ENCODE measurements around the gene XDH.

XDH gene

DNA sequence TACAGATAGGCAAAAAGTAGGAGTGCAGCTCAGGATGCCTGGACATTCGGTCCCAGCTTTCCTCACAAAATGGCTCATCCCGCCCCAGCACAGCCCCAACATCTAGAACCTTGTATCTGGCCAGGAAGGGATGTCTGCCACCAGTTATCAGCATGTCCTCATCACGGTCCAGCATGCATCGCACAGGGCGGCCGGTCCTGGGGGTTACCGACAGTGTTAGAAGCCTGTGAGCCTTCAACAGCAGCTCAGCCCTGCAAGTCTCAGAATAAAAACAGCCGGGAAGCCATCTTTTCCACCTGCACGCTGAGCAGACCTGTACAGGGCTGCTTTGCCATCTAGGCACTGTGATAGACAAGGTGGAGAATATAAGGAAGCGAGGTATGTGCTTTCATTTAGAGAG, 49.2 kb downstream of the XDH start:
- DNase-seq (ENCODE audit: low spot score) = no peak

- no peak for DNase-seq (ENCODE audit: low spot score)
These were observed 50.4 kb downstream of the XDH start for GRCh38 chr2:31363956-31364750.

DNA sequence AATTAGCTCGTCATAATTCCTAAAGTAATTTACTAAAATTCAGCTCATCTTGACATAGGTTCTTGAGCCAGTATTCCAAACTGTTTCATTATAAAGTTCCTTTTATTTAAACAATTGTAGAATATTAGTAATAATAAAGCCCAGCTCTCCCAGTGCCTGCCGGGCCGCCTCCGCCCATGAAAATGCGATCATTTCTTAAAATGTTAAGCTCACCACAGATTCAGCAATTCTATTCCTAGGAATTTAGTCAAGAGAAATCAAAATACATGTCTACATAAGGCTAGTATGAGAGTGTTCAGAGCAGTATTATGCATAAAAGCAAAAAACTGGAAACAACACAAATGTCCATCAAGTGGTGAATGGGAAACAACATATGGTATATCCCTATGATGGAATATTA, 52.0 kb downstream of the XDH start:
- no peak for DNase-seq (ENCODE audit: low spot score)

- no peak for DNase-seq (ENCODE audit: low spot score)
These were observed 55.3 kb downstream of the XDH start for GRCh38 chr2:31359229-31359628.

- DNase-seq (ENCODE audit: low spot score) = no peak
These were observed 59.7 kb downstream of the XDH start for GRCh38 chr2:31354837-31355236.

GRCh38 chr2:31353179-31353578, 61.4 kb downstream of the XDH start:
- DNase-seq (ENCODE audit: low spot score) = no peak

DNA sequence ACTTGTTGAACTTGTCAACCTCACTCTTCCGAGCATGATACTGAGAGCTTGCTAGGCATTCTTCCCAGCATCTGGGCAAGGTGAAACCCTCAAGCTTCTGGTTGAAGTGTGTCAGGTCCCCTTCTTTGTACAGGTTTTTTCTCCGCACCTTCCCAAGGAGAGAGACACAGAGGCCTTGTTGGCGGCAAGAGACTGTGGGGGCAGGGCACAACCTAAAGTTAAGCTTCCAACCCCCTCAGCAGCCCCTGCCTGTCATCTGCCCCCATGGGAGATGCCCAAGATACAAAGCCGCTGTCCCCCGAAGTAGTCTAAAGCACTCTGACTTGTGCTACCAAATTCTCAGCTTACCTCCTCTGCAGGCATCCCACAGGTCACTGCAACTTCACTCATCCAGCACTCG, 64.9 kb downstream of the XDH start:
- DNase-seq (ENCODE audit: low spot score) = no peak

GRCh38 chr2:31349160-31349559, 65.4 kb downstream of the XDH start:
- no peak for DNase-seq (ENCODE audit: low spot score)

DNA sequence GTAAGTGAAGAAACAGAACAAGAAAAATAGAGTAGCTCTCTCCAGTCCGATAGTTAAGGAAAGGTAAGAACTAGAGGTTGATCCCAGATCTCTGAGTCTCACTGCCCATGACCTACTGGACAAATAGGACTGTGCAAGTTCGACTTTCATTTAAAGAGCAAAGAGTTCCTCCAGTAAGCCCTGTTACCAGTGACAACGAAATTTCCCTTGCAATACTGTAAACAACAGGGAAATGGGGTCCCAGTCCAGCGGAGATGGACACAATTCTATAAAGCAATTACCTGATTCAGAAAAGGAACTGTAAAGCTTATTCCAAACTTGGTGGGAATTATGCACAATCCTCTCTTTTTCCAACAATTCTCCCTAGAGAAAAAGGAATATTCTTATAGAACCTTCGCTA, 65.9 kb downstream of the XDH start:
- DNase-seq (ENCODE audit: low spot score) = no peak

DNA sequence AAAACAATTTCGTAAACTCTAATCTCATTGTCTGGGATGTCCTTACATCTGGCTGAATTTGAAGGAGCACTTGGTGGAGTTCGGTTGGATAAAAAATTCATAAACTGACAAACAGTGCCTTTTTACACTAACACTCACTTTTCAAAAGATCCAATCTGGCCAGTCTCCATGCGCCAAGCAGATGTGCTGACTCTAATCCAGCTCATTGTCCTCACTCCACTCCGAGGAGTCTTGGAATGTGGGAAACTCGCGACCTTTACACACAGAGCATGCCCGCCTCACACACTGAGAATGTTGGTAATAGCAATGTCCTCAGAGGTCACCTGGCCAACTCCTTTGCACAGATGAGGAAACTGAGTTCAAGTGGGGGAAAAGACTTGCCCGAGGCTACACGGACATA, 66.8 kb downstream of the XDH start:
- DNase-seq (ENCODE audit: low spot score) = no peak

- DNase-seq (ENCODE audit: low spot score) = no peak
These were observed 67.2 kb downstream of the XDH start for GRCh38 chr2:31347319-31347718.

DNA sequence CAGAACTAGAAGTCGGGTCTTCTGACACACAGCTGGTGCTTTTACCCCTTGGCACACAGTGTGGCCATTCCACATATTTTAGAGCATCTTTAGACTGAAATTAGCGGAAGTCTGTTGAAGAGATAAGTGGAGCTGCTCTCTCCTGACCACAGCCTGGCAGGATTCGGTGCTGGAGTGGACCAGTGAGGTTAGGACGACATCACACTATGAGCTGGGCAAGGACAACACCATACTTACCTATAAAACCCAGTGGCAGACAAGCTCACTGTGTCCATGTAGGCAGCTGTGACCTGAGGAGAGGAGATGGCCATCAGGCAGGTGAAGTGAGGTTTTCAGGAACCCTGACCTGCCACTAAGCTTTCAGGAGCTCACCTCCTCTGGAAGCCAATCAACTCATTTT, 70.1 kb downstream of the XDH start:
- no peak for DNase-seq (ENCODE audit: low spot score)

- no peak for DNase-seq (ENCODE audit: low spot score)
These were observed 73.2 kb downstream of the XDH start for GRCh38 chr2:31341351-31341750.

- DNase-seq (ENCODE audit: low spot score) = no peak
These were observed 74.8 kb downstream of the XDH start for GRCh38 chr2:31339696-31340095.

DNA sequence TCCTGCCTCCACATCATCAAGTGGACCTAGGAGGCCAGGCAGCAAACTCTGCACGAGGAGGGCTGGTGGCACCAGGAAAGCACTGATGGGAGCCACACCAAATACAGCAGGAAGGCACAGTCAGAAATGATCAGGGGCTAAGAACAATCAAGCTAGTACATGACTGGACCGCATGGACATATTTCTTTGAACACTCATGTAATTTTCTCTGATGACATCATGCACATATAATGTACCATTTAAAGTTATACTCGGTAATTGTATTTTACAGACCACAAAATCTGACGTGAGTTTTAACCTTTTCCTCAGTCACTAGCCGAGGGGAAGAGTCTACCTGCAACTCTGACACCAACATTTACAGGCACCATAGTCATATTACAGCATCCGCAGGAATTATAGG, 76.7 kb downstream of the XDH start:
- no peak for DNase-seq (ENCODE audit: low spot score)

- no peak for DNase-seq (ENCODE audit: low spot score)
These were observed 77.3 kb downstream of the XDH start for GRCh38 chr2:31337197-31337596.

DNA sequence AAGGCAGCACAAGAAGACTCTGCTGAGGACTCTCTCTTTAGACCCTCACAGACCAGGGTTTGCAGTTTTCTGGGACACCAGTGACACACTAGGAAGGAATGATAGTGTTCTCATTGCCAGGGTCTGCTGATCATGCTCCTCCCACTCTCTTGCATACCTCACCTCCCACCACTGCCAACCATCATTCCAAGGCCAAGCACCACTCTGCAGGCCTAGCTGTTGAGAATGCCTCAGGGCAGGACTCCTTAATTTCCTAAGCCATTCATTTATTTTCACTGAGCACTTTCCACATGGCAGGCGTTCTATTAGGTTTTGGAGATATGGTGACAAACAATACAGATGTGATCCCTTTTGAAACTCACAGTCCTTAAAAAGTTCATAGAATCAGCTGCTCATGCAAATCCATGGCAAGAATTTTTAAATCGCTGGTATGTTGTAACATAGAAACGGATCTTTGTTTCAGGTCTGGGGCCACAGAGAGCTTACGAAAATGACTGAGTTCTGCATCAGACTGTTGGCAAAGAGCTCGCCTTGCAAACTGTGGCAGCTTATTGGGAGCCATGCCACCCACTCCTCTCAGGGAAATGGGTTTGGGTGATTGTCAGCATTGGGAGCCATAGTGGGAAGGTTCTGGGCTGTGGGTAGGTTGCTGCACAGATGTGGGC, 78.5 kb downstream of the XDH start:
- DNase-seq (ENCODE audit: low spot score) = no peak

- DNase-seq (ENCODE audit: low spot score) = no peak
These were observed 80.1 kb downstream of the XDH start for GRCh38 chr2:31334311-31335026.

- DNase-seq (ENCODE audit: low spot score) = peak; percentile 56
These were observed 80.9 kb downstream of the XDH start for GRCh38 chr2:31333527-31334183.

- DNase-seq (ENCODE audit: low spot score) = no peak
These were observed 81.5 kb downstream of the XDH start for GRCh38 chr2:31333046-31333445.

GRCh38 chr2:31332521-31332920, 82.0 kb downstream of the XDH start:
- DNase-seq (ENCODE audit: low spot score) = no peak

DNA sequence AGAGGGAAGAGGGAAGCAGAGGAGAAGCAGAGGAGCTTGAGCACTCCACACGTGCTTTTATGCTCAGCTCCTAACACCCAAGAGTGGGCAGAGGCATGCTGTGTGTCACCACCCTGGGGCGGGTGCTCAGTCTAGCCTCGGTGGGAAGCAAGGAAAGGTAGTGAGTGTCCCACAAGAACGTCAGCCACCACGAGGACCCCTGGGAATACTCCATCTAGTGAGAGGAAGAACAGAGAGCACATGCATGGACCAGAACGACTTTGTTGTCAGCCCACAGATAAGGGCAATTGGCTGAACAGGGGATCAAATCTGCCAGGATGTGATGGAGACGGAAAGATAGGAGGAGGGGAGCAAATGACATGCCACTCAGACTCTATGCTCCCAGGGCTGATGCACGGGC, 83.4 kb downstream of the XDH start:
- no peak for DNase-seq (ENCODE audit: low spot score)

Data from hematopoietic multipotent progenitor cell treated with erythropoietin and hydrocortisone succinate and interleukin-3 and kit ligand, for 15 days (in vitro differentiated cells).